Measurements from ENCODE around the gene VILL. TPM values are rescaled to one million over a fixed set of nuclear protein-coding genes. Genes with fewer than 3 reads are reported as not detected.

Gene VILL
- total RNA-seq, 1 donor from 2014 or later, result 2.3 TPM

- Mint-ChIP-seq H3K27ac (ENCODE audit: unreplicated experiment) (no peak overlapping the region), H3K4me3 (ENCODE audit: unreplicated experiment) (no peak overlapping the region), H3K4me1 (ENCODE audit: unreplicated experiment) (peaks cover 2% of the 10 kb centered on the region), H3K9me3 (ENCODE audit: unreplicated experiment) (no peaks in the 10 kb centered on the region), H3K27me3 (ENCODE audit: unreplicated experiment) (no peaks in the 10 kb centered on the region), H3K36me3 (ENCODE audit: unreplicated experiment) (peaks cover 4% of the 10 kb centered on the region)
- no peak for DNase-seq (ENCODE audit: extremely low spot score, unreplicated experiment)
- TF ChIP-seq CTCF (IDR thresholded peaks at IDR 0.05), result no peak
Measured at GRCh38 chr3:38006445-38006995, 15.9 kb downstream of the VILL start.

- H3K27ac Mint-ChIP-seq (ENCODE audit: unreplicated experiment), result no peak overlapping the region
- H3K27me3 Mint-ChIP-seq (ENCODE audit: unreplicated experiment), result no peaks in the 10 kb centered on the region
- TF ChIP-seq CTCF (IDR thresholded peaks at IDR 0.05), result no peak
- no peaks in the 10 kb centered on the region for H3K9me3 Mint-ChIP-seq (ENCODE audit: unreplicated experiment)
- H3K4me3 Mint-ChIP-seq (ENCODE audit: unreplicated experiment), result no peak overlapping the region
- no peak for DNase-seq (ENCODE audit: extremely low spot score, unreplicated experiment)
- H3K36me3 Mint-ChIP-seq (ENCODE audit: unreplicated experiment), result peaks cover 4% of the 10 kb centered on the region
- H3K4me1 Mint-ChIP-seq (ENCODE audit: unreplicated experiment), result peaks cover 2% of the 10 kb centered on the region
Measured at GRCh38 chr3:38007754-38008090, 17.1 kb downstream of the VILL start.

- H3K36me3 Mint-ChIP-seq (ENCODE audit: unreplicated experiment), result peaks cover 4% of the 10 kb centered on the region
- H3K27ac Mint-ChIP-seq (ENCODE audit: unreplicated experiment), result no peak overlapping the region
- no peaks in the 10 kb centered on the region for H3K9me3 Mint-ChIP-seq (ENCODE audit: unreplicated experiment)
- H3K27me3 Mint-ChIP-seq (ENCODE audit: unreplicated experiment), result no peaks in the 10 kb centered on the region
- H3K4me3 Mint-ChIP-seq (ENCODE audit: unreplicated experiment), result no peak overlapping the region
- no peak for DNase-seq (ENCODE audit: extremely low spot score, unreplicated experiment)
- peaks cover 2% of the 10 kb centered on the region for H3K4me1 Mint-ChIP-seq (ENCODE audit: unreplicated experiment)
- TF ChIP-seq CTCF (IDR thresholded peaks at IDR 0.05), result no peak
Measured at GRCh38 chr3:38008191-38008701, 17.7 kb downstream of the VILL start.

GRCh38 chr3:38008971-38009580 is 18.5 kb downstream of the VILL start:
- H3K4me1 Mint-ChIP-seq (ENCODE audit: unreplicated experiment), result peaks cover 2% of the 10 kb centered on the region
- H3K27ac Mint-ChIP-seq (ENCODE audit: unreplicated experiment), result no peak overlapping the region
- peaks cover 4% of the 10 kb centered on the region for H3K36me3 Mint-ChIP-seq (ENCODE audit: unreplicated experiment)
- no peaks in the 10 kb centered on the region for H3K27me3 Mint-ChIP-seq (ENCODE audit: unreplicated experiment)
- H3K4me3 Mint-ChIP-seq (ENCODE audit: unreplicated experiment), result no peak overlapping the region
- no peak for DNase-seq (ENCODE audit: extremely low spot score, unreplicated experiment)
- no peak for TF ChIP-seq CTCF (IDR thresholded peaks at IDR 0.05)
- H3K9me3 Mint-ChIP-seq (ENCODE audit: unreplicated experiment), result no peaks in the 10 kb centered on the region

- Mint-ChIP-seq H3K27ac (ENCODE audit: unreplicated experiment) (no peak overlapping the region), H3K4me3 (ENCODE audit: unreplicated experiment) (no peak overlapping the region), H3K4me1 (ENCODE audit: unreplicated experiment) (no peaks in the 10 kb centered on the region), H3K9me3 (ENCODE audit: unreplicated experiment) (no peaks in the 10 kb centered on the region), H3K36me3 (ENCODE audit: unreplicated experiment) (peaks cover 8% of the 10 kb centered on the region), H3K27me3 (ENCODE audit: unreplicated experiment) (no peaks in the 10 kb centered on the region)
- no peak for DNase-seq (ENCODE audit: extremely low spot score, unreplicated experiment)
- TF ChIP-seq CTCF (IDR thresholded peaks at IDR 0.05), result no peak
Measured at GRCh38 chr3:38009807-38010591, 19.4 kb downstream of the VILL start.

Data from osteocyte (in vitro differentiated cells).